HL-60/S4 treated with retinoic acid at 250 ng/mL for 4 days and 3 days (cell line): Measurements from ENCODE around the gene KIF14.

ENCODE experiments used
- in situ Hi-C: fragments of 300-500 bp; cut with MboI; formaldehyde crosslinking; loops from 2 replicates; pipeline ENCODE4 v1.7.0; 2022; ENCODE audit warnings: low sequenced_read_pairs

Gene KIF14

DNA sequence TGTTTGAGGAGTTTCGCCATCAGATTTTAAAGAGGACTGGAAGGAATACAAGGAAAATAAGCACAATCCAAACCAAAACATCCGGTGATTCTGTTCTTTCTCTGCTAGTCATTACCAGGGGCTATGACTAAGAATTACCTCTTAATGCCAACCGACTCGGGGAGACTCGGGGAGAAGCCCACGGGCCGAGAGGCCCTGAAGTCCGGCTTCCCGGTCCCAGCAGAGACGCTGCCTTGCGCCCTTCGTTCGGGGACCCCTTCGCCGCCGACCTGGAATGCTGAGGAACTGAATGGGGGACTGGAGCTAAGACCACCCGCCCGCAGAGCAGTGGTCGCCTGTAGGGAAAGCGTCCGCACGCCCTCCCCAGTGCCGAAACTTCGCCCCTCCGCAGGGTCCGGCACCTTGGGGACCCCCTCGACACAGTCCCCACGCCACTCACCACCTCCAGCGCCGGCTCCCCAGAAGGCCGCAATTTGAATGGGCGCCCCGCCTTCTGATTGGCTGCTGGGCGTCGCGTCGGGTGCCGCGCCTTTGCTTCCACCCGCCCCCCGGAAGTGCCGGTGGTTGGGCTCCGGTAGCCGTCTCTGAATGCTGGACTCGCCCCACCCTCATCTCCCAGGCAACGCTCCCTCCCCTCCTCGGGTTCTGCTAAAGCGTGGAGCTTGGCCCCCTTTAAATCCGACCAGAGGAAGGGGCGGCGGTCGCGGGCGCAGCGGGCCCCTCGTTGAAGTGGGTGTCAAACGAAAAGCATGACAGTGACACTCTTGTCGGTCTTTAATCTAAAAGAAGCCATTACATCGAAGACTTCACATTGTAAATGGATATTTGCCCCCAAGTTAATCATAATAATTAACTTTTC lies at the start of gene KIF14:
KIF14 (minus strand) TSS at position 479 of the 859 bp plus-strand sequence. CDS start 2,028 bp downstream, outside the sequence.
- in situ Hi-C loops = no loop called here

- in situ Hi-C loops = no loop called here
These were observed 49.0 kb upstream of the KIF14 start, which contains the start of gene DDX59 for GRCh38 chr1:200669314-200670241. Gene DDX59 (minus strand): TSS chr1:200669907. CDS start chr1:200666740, 3,167 bp downstream.

GRCh38 chr1:200668514-200669313 lies 48.2 kb upstream of the KIF14 start:
- in situ Hi-C loops = no loop called here

- in situ Hi-C loops = no loop called here
These were observed 45.8 kb upstream of the KIF14 start for GRCh38 chr1:200666309-200666708.

GRCh38 chr1:200665861-200666260 lies 45.3 kb upstream of the KIF14 start:
- in situ Hi-C loops = no loop called here

GRCh38 chr1:200660719-200661118 lies 40.2 kb upstream of the KIF14 start:
- in situ Hi-C loops = no loop called here

DNA sequence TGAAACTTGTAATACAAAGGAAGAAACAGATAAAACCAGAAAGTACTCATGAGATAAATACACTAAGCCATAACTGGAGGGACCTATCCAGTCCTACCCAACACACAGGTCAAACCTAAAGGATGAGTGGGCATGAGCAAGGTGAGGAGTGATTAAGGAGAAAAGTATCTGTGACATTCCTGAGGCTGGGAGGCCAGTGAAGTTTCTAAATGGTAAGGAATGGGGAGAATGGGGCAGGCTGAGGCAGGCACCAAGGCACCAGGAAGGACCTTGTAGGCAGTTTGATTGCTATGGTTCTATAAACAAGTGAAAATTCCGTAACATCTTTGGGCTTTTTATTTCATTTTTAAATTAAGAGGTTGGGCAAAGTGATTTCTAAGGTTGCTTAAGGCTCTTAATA lies 38.7 kb upstream of the KIF14 start:
- in situ Hi-C loops = no loop called here

DNA sequence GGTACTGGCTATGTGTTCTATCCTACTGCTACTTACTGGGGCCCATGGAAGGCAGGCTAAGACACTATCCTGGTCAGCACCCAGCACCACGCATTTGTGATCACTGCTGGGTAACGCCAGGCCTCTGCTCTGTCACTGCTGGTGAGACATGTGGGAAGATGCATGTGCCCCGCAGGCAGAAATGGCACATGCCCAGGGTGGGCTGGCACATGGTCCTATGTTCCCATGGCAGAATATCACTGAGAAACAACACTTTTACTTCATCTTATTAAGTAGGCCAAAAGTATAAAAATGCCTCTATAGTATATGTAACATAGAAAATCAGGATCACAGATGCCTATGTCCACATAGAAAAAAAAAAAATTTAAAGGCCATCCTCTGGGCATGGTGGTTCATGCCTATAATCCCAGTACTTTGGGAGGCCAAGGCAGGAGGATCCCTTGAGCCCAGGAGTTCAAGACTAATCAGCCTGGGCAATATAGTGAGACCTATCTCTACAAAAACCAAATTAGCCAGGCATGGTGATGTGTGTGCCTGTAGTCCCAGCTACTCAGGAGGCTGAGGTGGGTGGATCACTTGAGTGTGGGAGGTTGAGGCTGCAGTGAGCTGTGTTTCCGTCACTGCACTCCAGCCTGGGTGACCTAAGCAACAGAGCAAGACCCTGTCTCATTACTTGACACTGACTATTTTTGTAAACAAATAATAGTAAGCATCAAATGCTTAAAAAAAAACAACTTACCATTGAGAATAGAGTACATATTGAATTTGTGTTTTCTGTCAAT lies 37.7 kb upstream of the KIF14 start:
- in situ Hi-C loops = no loop called here

GRCh38 chr1:200654660-200655059 lies 34.1 kb upstream of the KIF14 start:
- in situ Hi-C loops = no loop called here

DNA sequence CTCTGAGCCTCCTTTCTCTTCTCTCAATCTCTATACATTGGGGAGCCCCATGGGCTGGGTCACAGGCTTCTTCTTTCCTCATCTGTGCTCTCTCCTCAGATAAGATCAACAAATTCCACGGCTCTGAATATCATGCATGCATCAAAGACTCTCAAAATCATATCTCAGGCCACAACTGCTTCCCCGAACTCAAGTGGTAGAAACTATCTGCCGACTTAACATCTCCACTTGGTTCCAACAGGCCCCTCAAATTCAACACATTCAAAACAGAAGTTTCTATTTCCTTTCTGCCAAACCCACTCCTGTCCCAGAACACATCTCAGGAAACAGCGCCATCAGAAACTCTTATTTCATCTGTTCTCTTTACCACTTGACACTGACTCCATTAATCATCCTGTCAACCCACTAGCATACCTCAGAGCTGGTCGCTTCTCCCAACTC lies 32.5 kb upstream of the KIF14 start:
- in situ Hi-C loops = no loop called here

DNA sequence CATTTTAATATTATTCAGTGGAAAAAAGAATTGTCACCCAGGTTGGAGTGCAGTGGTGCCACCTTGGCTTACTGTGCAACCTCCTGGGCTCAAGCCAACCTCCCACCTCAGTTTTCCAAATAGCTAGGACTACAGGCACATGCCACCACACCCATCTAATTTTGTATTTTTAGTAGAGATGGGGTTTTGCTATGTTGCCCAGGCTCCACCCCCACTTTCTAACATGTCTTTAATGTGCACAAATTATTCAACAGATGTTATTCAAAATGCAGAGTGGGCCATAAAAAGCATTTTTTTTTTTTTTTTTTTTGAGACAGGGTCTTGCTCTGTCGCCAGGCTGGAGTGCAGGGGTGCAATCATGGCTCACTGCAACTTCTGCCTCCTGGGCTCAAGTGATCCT lies 31.8 kb upstream of the KIF14 start:
- in situ Hi-C loops = no loop called here

DNA sequence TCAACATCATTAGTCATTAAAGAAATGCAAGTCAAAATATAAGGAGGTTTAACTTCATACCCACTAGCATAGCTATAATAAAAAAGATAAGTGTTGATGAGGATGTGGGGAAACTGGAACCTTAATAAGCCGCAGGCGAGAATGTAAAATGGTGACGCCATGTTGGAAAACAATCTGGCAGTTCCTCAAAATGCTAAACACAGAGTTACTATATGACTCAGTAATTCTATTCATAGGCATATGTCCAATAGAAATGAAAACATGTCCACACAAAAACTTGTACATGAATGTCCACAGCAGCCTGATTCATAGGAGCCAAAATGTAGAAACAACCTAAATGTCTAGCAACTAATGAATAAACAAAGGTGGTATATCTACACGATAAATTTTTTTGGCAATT lies 26.0 kb upstream of the KIF14 start:
- in situ Hi-C loops = loop anchor here (25.0 kb wide), 1 partner anchor 141 kb away; no protein-coding TSS in a partner anchor

GRCh38 chr1:200644021-200644420 lies 23.5 kb upstream of the KIF14 start:
- in situ Hi-C loops = loop anchor here (25.0 kb wide), 1 partner anchor 143 kb away; no protein-coding TSS in a partner anchor

GRCh38 chr1:200642481-200642880 lies 21.9 kb upstream of the KIF14 start:
- in situ Hi-C loops = loop anchor here (25.0 kb wide), 1 partner anchor 145 kb away; no protein-coding TSS in a partner anchor

- in situ Hi-C loops = loop anchor here (25.0 kb wide), 1 partner anchor 146 kb away; no protein-coding TSS in a partner anchor
These were observed 20.4 kb upstream of the KIF14 start for GRCh38 chr1:200640963-200641401.

GRCh38 chr1:200640373-200640962 lies 19.9 kb upstream of the KIF14 start:
- in situ Hi-C loops = loop anchor here (25.0 kb wide), 1 partner anchor 147 kb away; no protein-coding TSS in a partner anchor

- in situ Hi-C loops = loop anchor here (25.0 kb wide), 1 partner anchor 149 kb away; no protein-coding TSS in a partner anchor
These were observed 17.5 kb upstream of the KIF14 start for GRCh38 chr1:200638073-200638472.

DNA sequence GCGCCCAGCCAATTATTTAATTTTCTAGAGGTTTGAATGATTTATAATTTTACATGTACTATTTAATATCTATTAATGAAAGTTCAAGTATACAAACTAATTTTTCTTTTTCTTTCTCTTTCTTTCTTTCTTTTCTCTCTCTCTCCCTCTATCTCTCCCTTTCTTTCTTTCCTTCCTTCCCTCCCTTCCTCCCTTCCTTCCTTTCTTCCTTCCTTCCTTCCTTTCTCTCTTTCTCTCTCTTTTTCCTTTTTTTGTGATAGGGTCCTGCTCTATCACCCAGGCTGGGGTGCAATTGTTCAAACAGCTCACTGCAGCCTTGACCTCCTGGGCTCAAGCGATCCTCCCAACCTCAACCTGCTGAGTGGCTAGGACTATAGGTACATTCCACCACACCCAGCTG lies 16.1 kb upstream of the KIF14 start:
- in situ Hi-C loops = loop anchor here (25.0 kb wide), 1 partner anchor 151 kb away; no protein-coding TSS in a partner anchor
